HG02642 (cell line): ENCODE results near the gene IQSEC1.
A peak's percentile ranks its signal among the peaks of the same experiment; 100 is the strongest.

Experiments used
- ATAC-seq: cut with Tn5 transposase; IDR thresholded peaks from one replicate; pipeline ENCODE4 v1.9.1; 2021; ENCODE audit warnings: mild to moderate bottlenecking; ENCODE audit not compliant: unreplicated experiment, poor library complexity

IQSEC1 gene

GRCh38 chr3:12961007-12961696 lies 112.1 kb downstream of the IQSEC1 start:
- no peak for ATAC-seq

- ATAC-seq: no peak
Measured at GRCh38 chr3:12960497-12960896, 112.7 kb downstream of the IQSEC1 start.

GRCh38 chr3:12959838-12960378 lies 113.3 kb downstream of the IQSEC1 start:
- ATAC-seq: no peak

GRCh38 chr3:12959410-12959809 lies 113.8 kb downstream of the IQSEC1 start:
- no peak for ATAC-seq

- ATAC-seq: no peak
Measured at GRCh38 chr3:12957824-12958792, 115.1 kb downstream of the IQSEC1 start.

- no peak for ATAC-seq
Measured at GRCh38 chr3:12957339-12957738, 115.9 kb downstream of the IQSEC1 start.

GRCh38 chr3:12956316-12956660 lies 116.9 kb downstream of the IQSEC1 start:
- ATAC-seq: no peak

- ATAC-seq: no peak
Measured at GRCh38 chr3:12955651-12956315, 117.4 kb downstream of the IQSEC1 start.

- peak; percentile 59 for ATAC-seq
Measured at GRCh38 chr3:12954891-12955650, 118.2 kb downstream of the IQSEC1 start.

- no peak for ATAC-seq
Measured at GRCh38 chr3:12954180-12954579, 119.0 kb downstream of the IQSEC1 start.

GRCh38 chr3:12953201-12953995 lies 119.8 kb downstream of the IQSEC1 start:
- ATAC-seq: no peak

GRCh38 chr3:12952343-12953200 lies 120.7 kb downstream of the IQSEC1 start:
- ATAC-seq: no peak

GRCh38 chr3:12948891-12949711 lies 124.1 kb downstream of the IQSEC1 start:
- ATAC-seq: peak; percentile 51

- no peak for ATAC-seq
Measured at GRCh38 chr3:12948371-12948770, 124.9 kb downstream of the IQSEC1 start.

GRCh38 chr3:12947504-12948369 lies 125.5 kb downstream of the IQSEC1 start:
- no peak for ATAC-seq

- ATAC-seq: no peak
Measured at GRCh38 chr3:12946649-12947316, 126.4 kb downstream of the IQSEC1 start.
